Activated naive CD4-positive, alpha-beta T cell treated with anti-CD3 and anti-CD28 coated beads, Interleukin-2, amount 50 U/mL, for 16 hours (primary cell): Measurements from ENCODE around the gene CHTOP.
"Not testable (repeated sequence)": the region's sequence is repeated elsewhere in the genome, so short reads cannot be mapped to it uniquely, and the experiment has no call there.

Experiments
- DNase-seq: peaks from one replicate; pipeline ENCODE4 v3.0.0-alpha.2; 2020

Gene CHTOP

GRCh38 chr1:153663211-153663610 lies 29.3 kb downstream of the CHTOP start:
- no peak for DNase-seq

- no peak for DNase-seq
Observed at GRCh38 chr1:153667439-153667838, 33.6 kb downstream of the CHTOP start.

GRCh38 chr1:153668672-153669071 lies 34.8 kb downstream of the CHTOP start:
- not testable (repeated sequence) for DNase-seq

- DNase-seq: no peak
Observed at GRCh38 chr1:153669606-153670005, 35.7 kb downstream of the CHTOP start.

- DNase-seq: peak; percentile 48
Observed at GRCh38 chr1:153670257-153670858, 36.5 kb downstream of the CHTOP start.

- DNase-seq: peak; percentile 96
Observed at GRCh38 chr1:153670859-153671627, 37.2 kb downstream of the CHTOP start, which contains the start of gene ILF2. Gene ILF2, minus strand, starts transcription at chr1:153670993. Its CDS starts 71 bp downstream, at chr1:153670922.

GRCh38 chr1:153671628-153672353 lies 37.9 kb downstream of the CHTOP start:
- peak; percentile 58 for DNase-seq

- DNase-seq: no peak
Observed at GRCh38 chr1:153673511-153673910, 39.6 kb downstream of the CHTOP start.

GRCh38 chr1:153677718-153678518 lies 44.1 kb downstream of the CHTOP start:
- DNase-seq: peak; percentile 50

GRCh38 chr1:153678519-153679336 lies 44.9 kb downstream of the CHTOP start, which contains the start of gene NPR1:
Gene NPR1, plus strand, starts transcription at chr1:153678688. Its CDS starts 421 bp downstream, at chr1:153679109.
- peak; percentile 37 for DNase-seq

- DNase-seq: peak; percentile 48
Observed at GRCh38 chr1:153679337-153680119, 45.7 kb downstream of the CHTOP start.

- DNase-seq: no peak
Observed at GRCh38 chr1:153680120-153680403, 46.2 kb downstream of the CHTOP start.

GRCh38 chr1:153682730-153683129 lies 48.9 kb downstream of the CHTOP start:
- no peak for DNase-seq

- DNase-seq: no peak
Observed at GRCh38 chr1:153683854-153684253, 50.0 kb downstream of the CHTOP start.

GRCh38 chr1:153684892-153685291 lies 51.0 kb downstream of the CHTOP start:
- DNase-seq: no peak

- DNase-seq: no peak
Observed at GRCh38 chr1:153685544-153686340, 51.9 kb downstream of the CHTOP start.

GRCh38 chr1:153687346-153688125 lies 53.7 kb downstream of the CHTOP start:
- DNase-seq: no peak

GRCh38 chr1:153688276-153688675 lies 54.4 kb downstream of the CHTOP start:
- DNase-seq: no peak

GRCh38 chr1:153688736-153689328 lies 55.0 kb downstream of the CHTOP start:
- DNase-seq: no peak
